AML-193 (cell line): ENCODE results near the gene PLCH2.
"Not testable (repeated sequence)": the region's sequence is repeated elsewhere in the genome, so short reads cannot be mapped to it uniquely, and the experiment has no call there.

Experiments used
- DNase-seq, 2 experiments: peaks; one replicate each; lab custom pipeline; 2025; lab: John Stamatoyannopoulos, UW

The PLCH2 gene

GRCh38 chr1:2476061-2476999, at the start of gene PLCH2:
Gene PLCH2, plus strand, starts transcription at chr1:2476289. Its CDS starts 300 bp downstream, at chr1:2476589.
- no peak for DNase-seq

- DNase-seq, result no peak
These were observed 49.5 kb upstream of the PLCH2 start for GRCh38 chr1:2426540-2426939.

GRCh38 chr1:2427051-2427450, 49.0 kb upstream of the PLCH2 start:
- DNase-seq, result no peak

GRCh38 chr1:2427976-2428375, 48.1 kb upstream of the PLCH2 start:
- no peak for DNase-seq

- no peak for DNase-seq
These were observed 47.6 kb upstream of the PLCH2 start for GRCh38 chr1:2428490-2428889.

- DNase-seq, result no peak
These were observed 46.1 kb upstream of the PLCH2 start for GRCh38 chr1:2429780-2430591.

GRCh38 chr1:2430592-2430973, 45.5 kb upstream of the PLCH2 start:
- DNase-seq, result no peak

- no peak for DNase-seq
These were observed 45.0 kb upstream of the PLCH2 start for GRCh38 chr1:2431103-2431502.

GRCh38 chr1:2431518-2431917, 44.6 kb upstream of the PLCH2 start:
- DNase-seq, result no peak

GRCh38 chr1:2432441-2432844, 43.6 kb upstream of the PLCH2 start:
- no peak for DNase-seq

GRCh38 chr1:2433196-2433595, 42.9 kb upstream of the PLCH2 start:
- DNase-seq, result no peak

- no peak for DNase-seq
These were observed 42.0 kb upstream of the PLCH2 start for GRCh38 chr1:2433936-2434655.

GRCh38 chr1:2435091-2435490, 41.0 kb upstream of the PLCH2 start:
- DNase-seq, result no peak

GRCh38 chr1:2435746-2436355, 40.2 kb upstream of the PLCH2 start:
- DNase-seq, result no peak

GRCh38 chr1:2436876-2437275, 39.2 kb upstream of the PLCH2 start:
- no peak for DNase-seq

- no peak for DNase-seq
These were observed 38.5 kb upstream of the PLCH2 start for GRCh38 chr1:2437617-2438016.

- DNase-seq, result no peak
These were observed 38.1 kb upstream of the PLCH2 start for GRCh38 chr1:2438038-2438437.

- DNase-seq, result no peak
These were observed 37.4 kb upstream of the PLCH2 start for GRCh38 chr1:2438641-2439040.

- no peak for DNase-seq
These were observed 36.7 kb upstream of the PLCH2 start for GRCh38 chr1:2439369-2439768.

- DNase-seq, result not testable (repeated sequence)
These were observed 35.7 kb upstream of the PLCH2 start for GRCh38 chr1:2440346-2440745.

- no peak for DNase-seq
These were observed 34.3 kb upstream of the PLCH2 start for GRCh38 chr1:2441746-2442145.

GRCh38 chr1:2442661-2443060, 33.4 kb upstream of the PLCH2 start:
- DNase-seq, result no peak
